ENCODE data around the gene EPB41L1.

DNA sequence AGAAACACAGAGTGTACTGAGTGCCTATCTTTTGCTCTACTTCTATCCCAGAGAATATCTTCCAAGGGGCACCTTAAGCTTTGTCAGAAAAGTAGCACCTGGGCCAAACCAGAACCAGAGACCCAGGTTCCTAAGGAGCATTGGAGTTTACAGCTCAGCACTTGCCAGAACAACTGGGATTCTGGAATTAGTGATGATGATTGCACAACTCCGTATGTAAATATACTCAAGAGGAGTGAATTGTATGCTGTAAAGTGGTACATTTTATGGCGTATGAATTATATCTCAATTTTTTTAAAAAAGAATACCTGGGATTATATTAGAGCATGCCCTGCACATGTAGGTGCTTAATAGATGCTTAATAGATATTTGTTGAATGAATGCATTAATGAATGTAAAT lies 36.2 kb upstream of the EPB41L1 start:
- TF ChIP-seq, protein P1, sequence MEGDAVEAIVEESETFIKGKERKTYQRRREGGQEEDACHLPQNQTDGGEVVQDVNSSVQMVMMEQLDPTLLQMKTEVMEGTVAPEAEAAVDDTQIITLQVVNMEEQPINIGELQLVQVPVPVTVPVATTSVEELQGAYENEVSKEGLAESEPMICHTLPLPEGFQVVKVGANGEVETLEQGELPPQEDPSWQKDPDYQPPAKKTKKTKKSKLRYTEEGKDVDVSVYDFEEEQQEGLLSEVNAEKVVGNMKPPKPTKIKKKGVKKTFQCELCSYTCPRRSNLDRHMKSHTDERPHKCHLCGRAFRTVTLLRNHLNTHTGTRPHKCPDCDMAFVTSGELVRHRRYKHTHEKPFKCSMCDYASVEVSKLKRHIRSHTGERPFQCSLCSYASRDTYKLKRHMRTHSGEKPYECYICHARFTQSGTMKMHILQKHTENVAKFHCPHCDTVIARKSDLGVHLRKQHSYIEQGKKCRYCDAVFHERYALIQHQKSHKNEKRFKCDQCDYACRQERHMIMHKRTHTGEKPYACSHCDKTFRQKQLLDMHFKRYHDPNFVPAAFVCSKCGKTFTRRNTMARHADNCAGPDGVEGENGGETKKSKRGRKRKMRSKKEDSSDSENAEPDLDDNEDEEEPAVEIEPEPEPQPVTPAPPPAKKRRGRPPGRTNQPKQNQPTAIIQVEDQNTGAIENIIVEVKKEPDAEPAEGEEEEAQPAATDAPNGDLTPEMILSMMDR (tag by site-specific recombination; IDR thresholded peaks at IDR 0.05): no peak
- TF ChIP-seq, protein P2, sequence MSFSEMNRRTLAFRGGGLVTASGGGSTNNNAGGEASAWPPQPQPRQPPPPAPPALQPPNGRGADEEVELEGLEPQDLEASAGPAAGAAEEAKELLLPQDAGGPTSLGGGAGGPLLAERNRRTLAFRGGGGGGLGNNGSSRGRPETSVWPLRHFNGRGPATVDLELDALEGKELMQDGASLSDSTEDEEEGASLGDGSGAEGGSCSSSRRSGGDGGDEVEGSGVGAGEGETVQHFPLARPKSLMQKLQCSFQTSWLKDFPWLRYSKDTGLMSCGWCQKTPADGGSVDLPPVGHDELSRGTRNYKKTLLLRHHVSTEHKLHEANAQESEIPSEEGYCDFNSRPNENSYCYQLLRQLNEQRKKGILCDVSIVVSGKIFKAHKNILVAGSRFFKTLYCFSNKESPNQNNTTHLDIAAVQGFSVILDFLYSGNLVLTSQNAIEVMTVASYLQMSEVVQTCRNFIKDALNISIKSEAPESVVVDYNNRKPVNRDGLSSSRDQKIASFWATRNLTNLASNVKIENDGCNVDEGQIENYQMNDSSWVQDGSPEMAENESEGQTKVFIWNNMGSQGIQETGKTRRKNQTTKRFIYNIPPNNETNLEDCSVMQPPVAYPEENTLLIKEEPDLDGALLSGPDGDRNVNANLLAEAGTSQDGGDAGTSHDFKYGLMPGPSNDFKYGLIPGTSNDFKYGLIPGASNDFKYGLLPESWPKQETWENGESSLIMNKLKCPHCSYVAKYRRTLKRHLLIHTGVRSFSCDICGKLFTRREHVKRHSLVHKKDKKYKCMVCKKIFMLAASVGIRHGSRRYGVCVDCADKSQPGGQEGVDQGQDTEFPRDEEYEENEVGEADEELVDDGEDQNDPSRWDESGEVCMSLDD (tag by site-specific recombination; IDR thresholded peaks at IDR 0.05): no peak
- no peak for TF ChIP-seq ZNF423 (tag by site-specific recombination; IDR thresholded peaks at IDR 0.05)
- no peak for TF ChIP-seq ZNF202 (tag by site-specific recombination; IDR thresholded peaks at IDR 0.05; ENCODE audit: borderline replicate concordance)
